IPS-15b (cell line): ENCODE measurements around the gene MPRIP.

Experiments used
- H3K27me3 ChIP-seq: one replicate; pipeline ENCODE4 v1.6.1; 2013; ENCODE audit warnings: low read length; ENCODE audit not compliant: control insufficient read depth, insufficient read depth
- H3K36me3 ChIP-seq: one replicate; pipeline ENCODE4 v1.6.1; 2013; ENCODE audit warnings: low read length; ENCODE audit not compliant: control insufficient read depth, insufficient read depth
- H3K4me1 ChIP-seq: one replicate; pipeline ENCODE4 v1.6.1; 2013; ENCODE audit warnings: mild to moderate bottlenecking, low read length; ENCODE audit not compliant: control insufficient read depth, insufficient read depth
- H3K4me3 ChIP-seq: one replicate; pipeline ENCODE4 v1.5.1; 2013; ENCODE audit warnings: low read depth, low read length
- H3K9ac ChIP-seq: one replicate; pipeline ENCODE4 v1.6.1; 2013; ENCODE audit warnings: low read depth, mild to moderate bottlenecking, low read length
- H3K9me3 ChIP-seq: one replicate; pipeline ENCODE4 v1.6.1; 2013; ENCODE audit warnings: mild to moderate bottlenecking, low read length; ENCODE audit not compliant: control insufficient read depth, insufficient read depth

Gene MPRIP

GRCh38 chr17:17090642-17091103, 48.4 kb downstream of the MPRIP start:
- no peaks in the 10 kb centered on the region for H3K27me3 ChIP-seq
- peaks cover 12% of the 10 kb centered on the region for H3K36me3 ChIP-seq
- H3K9me3 ChIP-seq = no peaks in the 10 kb centered on the region
- H3K4me1 ChIP-seq = peaks cover 13% of the 10 kb centered on the region
- H3K4me3 ChIP-seq = no peak overlapping the region
- H3K9ac ChIP-seq = no peak overlapping the region

GRCh38 chr17:17091276-17091675, 49.0 kb downstream of the MPRIP start:
- Histone ChIP-seq H3K9ac (no peak overlapping the region), H3K4me1 (peaks cover 13% of the 10 kb centered on the region), H3K36me3 (peaks cover 12% of the 10 kb centered on the region)

GRCh38 chr17:17091856-17092756, 49.8 kb downstream of the MPRIP start:
- Histone ChIP-seq H3K36me3 (peaks cover 9% of the 10 kb centered on the region), H3K9ac (no peak overlapping the region), H3K4me1 (peaks cover 13% of the 10 kb centered on the region), H3K4me3 (no peak overlapping the region), H3K9me3 (no peaks in the 10 kb centered on the region), H3K27me3 (no peaks in the 10 kb centered on the region)

More at GRCh38 chr17:17091276-17091675, 49.0 kb downstream of the MPRIP start:
- no peaks in the 10 kb centered on the region for H3K27me3 ChIP-seq
- H3K4me3 ChIP-seq = no peak overlapping the region
- no peaks in the 10 kb centered on the region for H3K9me3 ChIP-seq

- Histone ChIP-seq H3K9me3 (no peaks in the 10 kb centered on the region), H3K36me3 (peaks cover 3% of the 10 kb centered on the region)
Measured at GRCh38 chr17:17093764-17094163, 51.5 kb downstream of the MPRIP start.

GRCh38 chr17:17096438-17097178, 54.4 kb downstream of the MPRIP start:
- H3K27me3 ChIP-seq = no peaks in the 10 kb centered on the region
- no peaks in the 10 kb centered on the region for H3K9me3 ChIP-seq
- no peaks in the 10 kb centered on the region for H3K36me3 ChIP-seq
- peaks cover 13% of the 10 kb centered on the region for H3K4me1 ChIP-seq
- no peak overlapping the region for H3K4me3 ChIP-seq
- H3K9ac ChIP-seq = no peak overlapping the region

More at GRCh38 chr17:17093764-17094163, 51.5 kb downstream of the MPRIP start:
- H3K9ac ChIP-seq = no peak overlapping the region
- peaks cover 13% of the 10 kb centered on the region for H3K4me1 ChIP-seq
- no peaks in the 10 kb centered on the region for H3K27me3 ChIP-seq
- H3K4me3 ChIP-seq = no peak overlapping the region

- H3K4me1 ChIP-seq = peaks cover 13% of the 10 kb centered on the region
- no peak overlapping the region for H3K9ac ChIP-seq
- no peaks in the 10 kb centered on the region for H3K27me3 ChIP-seq
- H3K4me3 ChIP-seq = no peak overlapping the region
- H3K36me3 ChIP-seq = no peaks in the 10 kb centered on the region
- no peaks in the 10 kb centered on the region for H3K9me3 ChIP-seq
Measured at GRCh38 chr17:17097763-17098345, 55.6 kb downstream of the MPRIP start.

GRCh38 chr17:17098551-17099179, 56.4 kb downstream of the MPRIP start:
- H3K9ac ChIP-seq = peak overlapping the region; percentile 32
- H3K36me3 ChIP-seq = no peaks in the 10 kb centered on the region
- peaks cover 13% of the 10 kb centered on the region for H3K4me1 ChIP-seq
- no peaks in the 10 kb centered on the region for H3K27me3 ChIP-seq
- no peak overlapping the region for H3K4me3 ChIP-seq
- H3K9me3 ChIP-seq = no peaks in the 10 kb centered on the region

- Histone ChIP-seq H3K9me3 (no peaks in the 10 kb centered on the region), H3K4me3 (no peak overlapping the region), H3K4me1 (no peaks in the 10 kb centered on the region), H3K27me3 (no peaks in the 10 kb centered on the region), H3K36me3 (no peaks in the 10 kb centered on the region), H3K9ac (no peak overlapping the region)
Measured at GRCh38 chr17:17102176-17102575, 59.9 kb downstream of the MPRIP start.

- H3K9ac ChIP-seq = no peak overlapping the region
- H3K4me1 ChIP-seq = no peaks in the 10 kb centered on the region
- no peaks in the 10 kb centered on the region for H3K27me3 ChIP-seq
- H3K4me3 ChIP-seq = no peak overlapping the region
- no peaks in the 10 kb centered on the region for H3K36me3 ChIP-seq
- H3K9me3 ChIP-seq = no peaks in the 10 kb centered on the region
Measured at GRCh38 chr17:17103160-17103559, 60.9 kb downstream of the MPRIP start.

GRCh38 chr17:17104036-17104435, 61.8 kb downstream of the MPRIP start:
- Histone ChIP-seq H3K4me1 (no peaks in the 10 kb centered on the region), H3K4me3 (no peak overlapping the region), H3K36me3 (no peaks in the 10 kb centered on the region), H3K27me3 (no peaks in the 10 kb centered on the region), H3K9me3 (no peaks in the 10 kb centered on the region), H3K9ac (no peak overlapping the region)

- Histone ChIP-seq H3K27me3 (no peaks in the 10 kb centered on the region), H3K4me3 (no peak overlapping the region), H3K9me3 (no peaks in the 10 kb centered on the region), H3K9ac (no peak overlapping the region), H3K36me3 (no peaks in the 10 kb centered on the region), H3K4me1 (no peaks in the 10 kb centered on the region)
Measured at GRCh38 chr17:17104494-17104893, 62.2 kb downstream of the MPRIP start.
